Fibroblast of lung (primary cell): Measurements from ENCODE around the gene GUCD1.

Experiments used
- CTCF ChIP-seq, 2 donors: IDR thresholded peaks in 1 of 2; conservative IDR thresholded peaks in 1 of 2; 1 replicate in 1 of 2; 2 replicates in 1 of 2; pipeline ENCODE4 v1.5.1; 2011 to 2012; ENCODE audit warnings: low read length in 2 of 2, control low read depth in 1 of 2, inconsistent platforms in 1 of 2, low read depth in 1 of 2, mild to moderate bottlenecking in 1 of 2
- EZH2 ChIP-seq: IDR thresholded peaks from 2 replicates; pipeline ENCODE4 v1.5.1; 2012; ENCODE audit warnings: low read length, control low read depth, mild to moderate bottlenecking; ENCODE audit errors: missing control alignments

GRCh38 chr22:24514241-24515026 lies 40.5 kb downstream of the GUCD1 start:
- TF ChIP-seq CTCF (conservative IDR thresholded peaks at IDR 0.05 in 1 of 2, IDR thresholded peaks at IDR 0.05 in 1 of 2; ENCODE audit: low read depth in 1 of 2, low read length in 2 of 2) (no peak), EZH2 (no peak)
